ENCODE results near the gene IGDCC3. TPM values are rescaled to one million over a fixed set of nuclear protein-coding genes. Genes with fewer than 3 reads are reported as not detected.

Gene IGDCC3
- total and polyA plus RNA-seq, 10 donors, result 0.03 to 0.34 (median 0.03) TPM; not detected in 7

GRCh38 chr15:65376767-65377104 is 1.1 kb downstream of the IGDCC3 start:
- no peaks in the 10 kb centered on the region for H3K36me3 ChIP-seq
- peaks cover 11 to 26% (median 21%) of the 10 kb centered on the region in 6 donors for H3K4me1 ChIP-seq
- intact Hi-C loops (cut with DNase I; ENCODE audit: low total_unique reads), result no loop called here
- H3K9me3 ChIP-seq, result no peaks in the 10 kb centered on the region
- 0 to 3% (median 1%) methylated on average over 18 to 21 of the region's 21 CpGs for WGBS, 5 donors
- peaks cover 0 to 98% (median 45%) of the 10 kb centered on the region in 7 donors for H3K27me3 ChIP-seq (replicated peaks in 1 of 7)
- H3K27ac ChIP-seq, result no peak overlapping the region
- DNase-seq, result peak; percentile 65
- H3K4me3 ChIP-seq, result peak overlapping the region; percentile 35 to 68 (median 53)
- no peak for TF ChIP-seq POLR2A (IDR thresholded peaks at IDR 0.05)
- no peak for TF ChIP-seq POLR2AphosphoS5 (IDR thresholded peaks at IDR 0.05)
- TF ChIP-seq, protein P1, sequence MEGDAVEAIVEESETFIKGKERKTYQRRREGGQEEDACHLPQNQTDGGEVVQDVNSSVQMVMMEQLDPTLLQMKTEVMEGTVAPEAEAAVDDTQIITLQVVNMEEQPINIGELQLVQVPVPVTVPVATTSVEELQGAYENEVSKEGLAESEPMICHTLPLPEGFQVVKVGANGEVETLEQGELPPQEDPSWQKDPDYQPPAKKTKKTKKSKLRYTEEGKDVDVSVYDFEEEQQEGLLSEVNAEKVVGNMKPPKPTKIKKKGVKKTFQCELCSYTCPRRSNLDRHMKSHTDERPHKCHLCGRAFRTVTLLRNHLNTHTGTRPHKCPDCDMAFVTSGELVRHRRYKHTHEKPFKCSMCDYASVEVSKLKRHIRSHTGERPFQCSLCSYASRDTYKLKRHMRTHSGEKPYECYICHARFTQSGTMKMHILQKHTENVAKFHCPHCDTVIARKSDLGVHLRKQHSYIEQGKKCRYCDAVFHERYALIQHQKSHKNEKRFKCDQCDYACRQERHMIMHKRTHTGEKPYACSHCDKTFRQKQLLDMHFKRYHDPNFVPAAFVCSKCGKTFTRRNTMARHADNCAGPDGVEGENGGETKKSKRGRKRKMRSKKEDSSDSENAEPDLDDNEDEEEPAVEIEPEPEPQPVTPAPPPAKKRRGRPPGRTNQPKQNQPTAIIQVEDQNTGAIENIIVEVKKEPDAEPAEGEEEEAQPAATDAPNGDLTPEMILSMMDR (IDR thresholded peaks at IDR 0.05 in 8 of 11, conservative IDR thresholded peaks at IDR 0.05 in 3 of 11), result no peak

- no peaks in the 10 kb centered on the region for H3K9me3 ChIP-seq
- intact Hi-C loops (cut with DNase I; ENCODE audit: low total_unique reads), result no loop called here
- DNase-seq, result peak; percentile 35
- H3K4me3 ChIP-seq, result peak overlapping the region in 1 of 8 donors; percentile 68
- H3K4me1 ChIP-seq, result peaks cover 11 to 26% (median 21%) of the 10 kb centered on the region in 6 donors
- 14 to 20% (median 19%) methylated on average over 8 to 9 of the region's 9 CpGs for WGBS, 5 donors
- TF ChIP-seq POLR2A (IDR thresholded peaks at IDR 0.05) (no peak), POLR2AphosphoS5 (IDR thresholded peaks at IDR 0.05) (no peak)
- TF ChIP-seq, protein P1 (IDR thresholded peaks at IDR 0.05 in 8 of 11, conservative IDR thresholded peaks at IDR 0.05 in 3 of 11), result no peak
- H3K27ac ChIP-seq, result no peak overlapping the region
- H3K27me3 ChIP-seq (replicated peaks in 1 of 7), result peaks cover 0 to 100% (median 45%) of the 10 kb centered on the region in 7 donors
- no peaks in the 10 kb centered on the region for H3K36me3 ChIP-seq
Observed at GRCh38 chr15:65375871-65376607, 1.8 kb downstream of the IGDCC3 start.

- H3K27ac ChIP-seq, result no peak overlapping the region
- H3K4me3 ChIP-seq, result no peak overlapping the region
- peaks cover 0 to 90% (median 45%) of the 10 kb centered on the region in 7 donors for H3K27me3 ChIP-seq (replicated peaks in 1 of 7)
- TF ChIP-seq, protein P1 (IDR thresholded peaks at IDR 0.05 in 8 of 11, conservative IDR thresholded peaks at IDR 0.05 in 3 of 11), result no peak
- no peak for TF ChIP-seq POLR2AphosphoS5 (IDR thresholded peaks at IDR 0.05)
- no peak for TF ChIP-seq POLR2A (IDR thresholded peaks at IDR 0.05)
- no peaks in the 10 kb centered on the region for H3K36me3 ChIP-seq
- intact Hi-C loops (cut with DNase I; ENCODE audit: low total_unique reads), result no loop called here
- H3K4me1 ChIP-seq, result peaks cover 11 to 26% (median 21%) of the 10 kb centered on the region in 6 donors
- H3K9me3 ChIP-seq, result no peaks in the 10 kb centered on the region
- peak; percentile 42 for DNase-seq
- WGBS, 5 donors, result 87 to 93% (median 91%) methylated on average over 8 to 14 of the region's 14 CpGs
Observed at GRCh38 chr15:65374821-65375401, 2.9 kb downstream of the IGDCC3 start.

DNA sequence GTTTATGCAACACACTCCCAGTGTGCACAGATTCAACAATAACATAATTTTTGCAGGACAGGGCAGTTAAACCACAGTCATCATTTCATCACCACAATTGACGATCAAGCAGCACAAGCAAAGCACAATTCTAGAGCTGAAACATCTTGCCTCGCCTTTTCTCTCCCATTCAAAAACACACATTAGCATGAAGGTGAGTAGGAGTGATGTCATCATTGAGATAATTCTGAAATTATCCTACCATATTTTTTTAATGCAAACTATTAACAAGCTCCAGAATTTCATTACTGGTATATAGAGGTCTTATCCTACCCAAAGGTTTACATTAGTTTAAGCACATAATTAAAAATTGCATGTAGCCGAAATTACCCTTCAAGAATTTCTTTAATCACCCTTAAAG is 3.5 kb downstream of the IGDCC3 start:
- Histone ChIP-seq H3K27me3 (replicated peaks in 1 of 7) (peaks cover 0 to 85% (median 45%) of the 10 kb centered on the region in 7 donors), H3K9me3 (no peaks in the 10 kb centered on the region)
- 67 to 92% (median 80%) methylated on average over 3 of the region's 3 CpGs for WGBS, 5 donors

More for the DNA sequence above, 3.5 kb downstream of the IGDCC3 start:
- no peaks in the 10 kb centered on the region for H3K36me3 ChIP-seq
- H3K4me3 ChIP-seq, result no peak overlapping the region
- DNase-seq, result no peak
- H3K27ac ChIP-seq, result no peak overlapping the region
- intact Hi-C loops (cut with DNase I; ENCODE audit: low total_unique reads), result no loop called here
- TF ChIP-seq, protein P1 (IDR thresholded peaks at IDR 0.05 in 8 of 11, conservative IDR thresholded peaks at IDR 0.05 in 3 of 11), result no peak
- TF ChIP-seq POLR2A (IDR thresholded peaks at IDR 0.05) (no peak), POLR2AphosphoS5 (IDR thresholded peaks at IDR 0.05) (no peak)
- H3K4me1 ChIP-seq, result peaks cover 11 to 26% (median 21%) of the 10 kb centered on the region in 6 donors
